Choroid plexus epithelial cell (primary cell): ENCODE data around the gene DPEP1.

ENCODE experiments used
- DNase-seq: peaks from one replicate; pipeline ENCODE4 v3.0.0-alpha.2; 2010; ENCODE audit warnings: low read depth
- H3K4me3 ChIP-seq: 2 replicates; pipeline ENCODE4 v1.5.1; 2011; ENCODE audit warnings: low read depth, mild to moderate bottlenecking, control low read depth, low read length, moderate library complexity
- TF ChIP-seq, protein P1 (sequence below): conservative IDR thresholded peaks from 2 replicates; pipeline ENCODE4 v1.5.1; 2011; ENCODE audit warnings: low read depth, mild to moderate bottlenecking, control low read depth, inconsistent platforms, low read length, moderate library complexity

DPEP1 gene

DNA sequence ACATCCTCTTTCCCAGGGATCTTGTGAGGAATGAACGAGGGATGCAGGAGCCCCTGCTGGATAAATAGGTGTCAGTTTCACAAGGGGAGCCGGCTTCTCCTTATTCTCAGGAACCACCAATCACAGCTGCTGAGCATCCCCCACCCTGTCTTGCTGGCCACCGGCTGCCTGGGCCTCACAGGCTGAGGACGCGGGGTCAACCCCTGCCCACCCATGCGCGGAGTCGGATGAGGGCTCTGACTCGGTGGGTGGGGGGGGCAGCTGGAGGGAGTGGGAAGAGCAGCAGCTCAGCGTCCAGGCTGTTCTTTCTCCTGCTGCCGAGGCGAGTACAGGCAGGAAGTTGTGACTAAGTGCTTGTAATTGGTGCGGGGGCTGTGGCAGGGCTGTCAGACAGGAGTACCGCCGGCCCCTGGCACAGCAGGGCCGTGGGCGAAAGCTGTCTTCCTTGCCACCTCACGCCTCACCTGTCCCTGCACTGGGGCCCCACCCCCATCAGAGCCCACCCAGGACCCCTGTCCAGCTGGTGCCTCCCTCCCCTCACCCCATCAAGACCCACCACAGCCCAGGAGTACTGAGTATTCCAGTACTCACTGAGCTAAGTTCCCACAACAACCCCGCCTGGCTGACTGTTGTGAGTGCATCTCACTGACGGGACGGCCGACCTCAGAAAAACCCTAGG, 11.0 kb upstream of the DPEP1 start:
- H3K4me3 ChIP-seq: no peak overlapping the region
- DNase-seq: peak; percentile 90
- TF ChIP-seq, protein P1, sequence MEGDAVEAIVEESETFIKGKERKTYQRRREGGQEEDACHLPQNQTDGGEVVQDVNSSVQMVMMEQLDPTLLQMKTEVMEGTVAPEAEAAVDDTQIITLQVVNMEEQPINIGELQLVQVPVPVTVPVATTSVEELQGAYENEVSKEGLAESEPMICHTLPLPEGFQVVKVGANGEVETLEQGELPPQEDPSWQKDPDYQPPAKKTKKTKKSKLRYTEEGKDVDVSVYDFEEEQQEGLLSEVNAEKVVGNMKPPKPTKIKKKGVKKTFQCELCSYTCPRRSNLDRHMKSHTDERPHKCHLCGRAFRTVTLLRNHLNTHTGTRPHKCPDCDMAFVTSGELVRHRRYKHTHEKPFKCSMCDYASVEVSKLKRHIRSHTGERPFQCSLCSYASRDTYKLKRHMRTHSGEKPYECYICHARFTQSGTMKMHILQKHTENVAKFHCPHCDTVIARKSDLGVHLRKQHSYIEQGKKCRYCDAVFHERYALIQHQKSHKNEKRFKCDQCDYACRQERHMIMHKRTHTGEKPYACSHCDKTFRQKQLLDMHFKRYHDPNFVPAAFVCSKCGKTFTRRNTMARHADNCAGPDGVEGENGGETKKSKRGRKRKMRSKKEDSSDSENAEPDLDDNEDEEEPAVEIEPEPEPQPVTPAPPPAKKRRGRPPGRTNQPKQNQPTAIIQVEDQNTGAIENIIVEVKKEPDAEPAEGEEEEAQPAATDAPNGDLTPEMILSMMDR: no peak

DNA sequence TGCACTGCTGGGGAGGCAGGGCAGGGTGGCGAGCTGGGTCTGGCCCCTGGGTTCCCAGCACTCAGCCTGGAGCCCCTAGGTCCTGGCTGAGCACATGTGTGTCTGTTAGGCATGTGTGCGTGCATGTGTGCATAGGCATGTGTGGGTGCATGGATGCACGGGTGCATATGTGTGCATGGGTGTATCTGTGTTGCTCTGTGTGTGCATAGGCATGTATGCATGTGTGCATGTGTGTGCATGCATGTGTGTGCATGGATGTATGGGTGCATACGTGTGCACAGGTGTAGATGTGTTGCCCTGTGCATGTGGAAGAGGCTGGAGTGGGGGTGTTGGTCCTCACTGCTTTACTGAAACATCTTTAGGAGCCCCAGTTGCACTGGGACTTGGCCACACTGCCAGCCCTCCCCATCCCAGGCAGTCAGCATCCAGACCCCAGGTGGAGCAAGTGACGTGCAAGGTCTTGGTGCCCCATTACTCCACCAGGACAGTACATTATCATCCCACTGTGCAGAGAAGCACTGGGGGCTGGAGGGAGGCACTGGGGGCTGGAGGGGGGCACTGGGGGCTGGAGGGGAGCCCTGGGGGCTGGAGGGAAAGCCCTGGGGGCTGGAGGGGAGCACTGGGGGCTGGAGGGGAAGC, 10.4 kb upstream of the DPEP1 start:
- DNase-seq: no peak
- no peak overlapping the region for H3K4me3 ChIP-seq
- TF ChIP-seq, protein P1: no peak

DNA sequence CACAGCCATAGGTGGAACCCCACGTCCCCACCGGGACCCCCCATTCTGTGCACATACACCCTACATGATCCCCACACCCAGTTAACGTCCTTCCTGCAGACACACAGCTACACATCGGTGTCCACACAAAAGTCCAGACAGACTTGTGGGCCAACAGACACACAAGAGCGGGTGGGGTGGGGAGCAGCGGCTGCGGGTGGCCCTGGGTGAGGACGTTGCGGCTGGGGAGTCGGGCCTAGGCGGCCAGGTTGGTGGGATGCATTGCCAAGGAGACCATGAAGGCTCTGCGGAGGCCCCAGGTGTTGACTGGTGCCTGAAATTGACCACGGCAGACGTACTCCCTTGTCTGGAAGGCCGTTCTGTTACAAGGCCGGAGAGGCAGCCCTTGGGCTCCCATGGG, 8.7 kb upstream of the DPEP1 start:
- TF ChIP-seq, protein P1: no peak
- no peak overlapping the region for H3K4me3 ChIP-seq
- no peak for DNase-seq

DNA sequence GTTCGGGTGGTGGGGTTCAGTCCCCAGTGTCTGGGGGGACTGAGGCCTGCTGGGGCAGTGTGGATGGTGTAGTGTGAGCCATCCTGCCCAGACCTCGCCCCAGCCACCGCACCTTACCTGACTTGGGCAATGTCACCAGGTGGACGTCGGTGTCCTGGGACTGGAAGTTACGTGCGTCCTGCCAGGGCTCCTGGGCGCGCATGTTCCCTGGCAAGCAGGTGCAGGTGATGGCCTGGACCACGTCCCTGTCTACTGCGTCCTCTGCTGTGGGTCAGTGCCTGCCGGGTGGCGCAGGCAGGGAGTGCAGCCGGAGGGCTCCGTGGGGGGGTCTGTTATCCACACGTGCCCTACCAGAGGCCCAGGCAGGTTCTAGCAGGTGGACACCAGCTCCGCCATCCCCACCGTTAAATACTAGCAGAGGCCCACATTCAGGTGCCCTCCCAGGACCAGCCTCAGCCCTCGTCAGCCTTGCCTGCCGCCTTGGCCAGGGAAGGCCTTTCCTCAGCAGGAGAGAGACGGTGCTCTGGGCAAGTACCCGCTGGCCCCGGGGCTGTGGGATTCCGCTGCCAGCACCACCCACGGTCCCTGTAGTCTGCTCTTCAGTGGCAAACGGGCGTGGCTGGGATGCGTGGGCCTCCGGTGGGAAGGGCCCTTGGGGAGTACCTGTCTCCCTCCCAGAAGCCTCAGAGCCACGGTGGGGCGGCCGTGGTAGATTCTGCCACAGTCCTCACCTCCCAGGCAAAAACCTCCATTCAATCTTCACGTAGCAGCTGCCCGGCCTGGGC, 8.1 kb upstream of the DPEP1 start:
- TF ChIP-seq, protein P1: no peak
- H3K4me3 ChIP-seq: no peak overlapping the region
- no peak for DNase-seq

DNA sequence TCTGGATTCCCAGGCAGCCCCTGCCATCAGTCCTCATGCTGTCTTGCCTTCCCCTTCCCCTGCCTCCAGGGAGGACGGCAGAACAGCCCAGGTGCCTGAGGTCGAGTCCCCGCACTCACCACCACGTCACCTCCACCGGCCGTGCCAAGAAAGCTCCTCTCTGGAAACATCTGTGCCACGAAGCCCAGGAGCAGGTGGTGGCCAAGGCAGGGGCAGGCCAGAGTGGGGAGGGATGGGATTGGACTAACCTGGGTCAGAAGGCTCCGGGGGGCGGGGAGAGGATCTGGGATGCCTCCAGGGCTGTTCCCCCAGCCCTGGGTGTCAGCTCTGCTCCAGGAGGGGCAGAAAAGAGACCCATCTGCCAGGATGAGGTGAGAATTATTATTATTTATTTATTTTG, 7.4 kb upstream of the DPEP1 start:
- H3K4me3 ChIP-seq: no peak overlapping the region
- DNase-seq: no peak
- TF ChIP-seq, protein P1: no peak

DNA sequence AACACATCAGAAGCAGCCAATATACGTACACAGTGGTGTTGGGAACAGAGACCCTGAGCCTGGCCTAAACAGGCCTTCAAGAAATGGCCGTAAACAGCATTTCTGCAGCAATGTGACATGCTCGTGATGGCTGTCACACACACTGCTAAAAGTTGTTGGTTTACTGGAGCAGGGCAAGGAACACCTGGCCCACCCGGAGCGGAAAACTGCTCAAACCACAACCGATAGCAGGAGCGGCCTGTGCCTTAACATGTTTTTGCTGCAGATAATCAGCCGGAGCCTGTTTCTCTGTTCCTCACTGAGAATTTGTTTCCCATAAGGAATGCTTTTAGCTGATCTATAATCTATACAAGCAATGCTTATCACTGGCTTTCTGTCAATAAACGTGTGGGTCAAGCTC, 6.0 kb upstream of the DPEP1 start:
- H3K4me3 ChIP-seq: no peak overlapping the region
- TF ChIP-seq, protein P1: no peak
- DNase-seq: no peak
